Retinal pigment epithelial cell (primary cell): ENCODE measurements around the gene COMT.

Source experiments
- DNase-seq: peaks from one replicate; pipeline ENCODE4 v3.0.0-alpha.2; 2010; ENCODE audit warnings: low read depth
- H3K4me3 ChIP-seq: 2 replicates; pipeline ENCODE4 v1.5.1; 2011; ENCODE audit warnings: mild to moderate bottlenecking, low read length, control low read depth, moderate library complexity
- TF ChIP-seq, protein P1 (sequence below): conservative IDR thresholded peaks from 2 replicates; pipeline ENCODE4 v1.5.1; 2011; ENCODE audit warnings: low read depth, low read length, control low read depth, inconsistent platforms

Gene COMT

DNA sequence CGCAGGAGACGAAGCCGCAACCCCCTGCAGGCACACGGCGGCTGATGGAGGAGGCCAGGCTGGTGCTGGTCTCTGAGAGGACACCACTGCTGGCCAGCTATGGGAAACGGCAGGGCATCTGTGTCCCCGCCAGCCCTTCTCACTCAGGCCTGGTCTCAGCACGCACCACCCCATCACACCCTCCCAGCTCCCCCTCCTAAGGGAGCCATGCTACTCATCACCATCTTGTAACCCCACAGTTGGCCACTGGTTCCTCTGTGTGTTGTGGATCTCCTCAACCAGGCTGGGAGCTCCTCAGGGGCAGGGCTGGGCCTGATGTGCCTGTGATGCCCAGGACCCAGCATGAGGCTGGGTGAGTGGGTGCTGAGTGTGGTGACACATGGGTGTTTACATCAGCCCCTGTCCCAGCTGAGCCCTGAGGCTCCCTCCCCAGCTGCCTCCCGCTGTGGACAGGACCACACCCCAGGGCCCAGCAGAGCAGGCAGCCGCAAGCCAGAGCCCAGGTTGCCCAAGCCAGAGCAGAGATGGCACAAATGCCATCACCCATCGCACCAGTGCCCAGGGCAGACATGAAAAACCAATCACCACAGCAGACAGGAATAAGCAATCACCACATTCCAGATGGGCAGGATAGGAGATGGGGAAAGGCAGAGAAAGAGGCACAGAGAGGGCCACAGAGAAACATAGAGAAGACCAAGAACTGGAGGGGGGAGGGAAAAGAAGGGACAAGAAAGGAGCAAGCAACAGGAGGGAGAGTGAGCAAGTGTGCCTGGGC lies 66.8 kb downstream of the COMT start:
- DNase-seq = no peak
- H3K4me3 ChIP-seq = no peak overlapping the region
- TF ChIP-seq, protein P1, sequence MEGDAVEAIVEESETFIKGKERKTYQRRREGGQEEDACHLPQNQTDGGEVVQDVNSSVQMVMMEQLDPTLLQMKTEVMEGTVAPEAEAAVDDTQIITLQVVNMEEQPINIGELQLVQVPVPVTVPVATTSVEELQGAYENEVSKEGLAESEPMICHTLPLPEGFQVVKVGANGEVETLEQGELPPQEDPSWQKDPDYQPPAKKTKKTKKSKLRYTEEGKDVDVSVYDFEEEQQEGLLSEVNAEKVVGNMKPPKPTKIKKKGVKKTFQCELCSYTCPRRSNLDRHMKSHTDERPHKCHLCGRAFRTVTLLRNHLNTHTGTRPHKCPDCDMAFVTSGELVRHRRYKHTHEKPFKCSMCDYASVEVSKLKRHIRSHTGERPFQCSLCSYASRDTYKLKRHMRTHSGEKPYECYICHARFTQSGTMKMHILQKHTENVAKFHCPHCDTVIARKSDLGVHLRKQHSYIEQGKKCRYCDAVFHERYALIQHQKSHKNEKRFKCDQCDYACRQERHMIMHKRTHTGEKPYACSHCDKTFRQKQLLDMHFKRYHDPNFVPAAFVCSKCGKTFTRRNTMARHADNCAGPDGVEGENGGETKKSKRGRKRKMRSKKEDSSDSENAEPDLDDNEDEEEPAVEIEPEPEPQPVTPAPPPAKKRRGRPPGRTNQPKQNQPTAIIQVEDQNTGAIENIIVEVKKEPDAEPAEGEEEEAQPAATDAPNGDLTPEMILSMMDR = no peak

DNA sequence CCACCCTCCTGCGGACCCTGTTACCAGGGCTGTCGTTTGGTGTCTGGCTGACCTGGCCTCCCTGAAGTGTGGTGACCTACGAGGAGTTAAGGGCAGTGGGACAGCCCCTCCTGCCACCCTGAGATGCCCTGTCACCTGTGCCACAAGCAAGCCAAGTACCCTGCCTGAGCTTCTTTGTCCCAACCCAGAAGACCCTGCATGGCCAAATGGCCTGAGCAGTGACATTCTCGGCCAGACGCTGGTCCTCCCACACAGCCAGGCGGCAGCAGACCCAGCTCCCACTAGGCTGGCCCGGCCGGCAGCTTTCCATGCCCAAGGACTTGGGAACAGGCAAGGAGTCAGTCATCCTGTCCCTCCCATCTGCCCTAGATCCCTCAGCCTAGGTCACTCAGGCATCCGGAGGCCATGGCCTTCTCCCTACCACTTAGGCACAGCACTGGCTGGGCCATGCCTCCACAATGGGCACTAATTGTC lies 67.5 kb downstream of the COMT start:
- TF ChIP-seq, protein P1 = no peak
- DNase-seq = no peak
- no peak overlapping the region for H3K4me3 ChIP-seq

DNA sequence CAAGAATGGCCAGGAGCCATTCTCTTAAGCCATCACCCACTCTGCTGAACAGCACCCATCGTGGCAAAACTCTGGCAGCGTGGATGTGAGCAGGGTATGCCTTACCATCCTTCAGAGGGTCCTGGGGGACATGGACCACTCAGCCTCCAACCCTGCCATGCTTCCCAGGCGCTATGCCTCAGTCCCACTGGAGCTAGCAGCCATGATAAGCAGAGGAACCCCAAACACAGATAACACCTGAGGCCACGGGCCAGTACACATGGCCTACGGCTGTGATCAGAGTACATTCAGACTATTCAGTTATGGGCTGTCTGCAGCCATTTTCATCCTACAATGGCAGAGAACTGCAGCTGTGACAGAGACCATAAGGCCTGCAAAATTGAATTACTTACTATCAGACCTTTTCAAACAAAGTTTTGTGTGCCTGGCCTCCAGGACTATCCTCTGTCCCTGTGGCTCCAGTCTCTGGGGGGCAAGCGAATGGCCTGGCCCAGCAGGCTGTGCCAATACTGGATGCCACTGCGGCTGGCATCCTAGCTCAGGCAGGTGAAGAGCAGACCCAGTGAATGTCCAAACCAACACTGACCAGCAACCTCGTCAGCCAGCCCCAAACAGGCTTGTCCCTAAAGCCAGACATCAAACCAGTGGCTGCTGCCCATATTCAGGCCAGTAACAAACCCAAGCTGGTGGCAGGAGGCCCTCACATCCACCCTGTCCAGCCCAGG lies 68.2 kb downstream of the COMT start:
- TF ChIP-seq, protein P1 = no peak
- no peak for DNase-seq
- no peak overlapping the region for H3K4me3 ChIP-seq

DNA sequence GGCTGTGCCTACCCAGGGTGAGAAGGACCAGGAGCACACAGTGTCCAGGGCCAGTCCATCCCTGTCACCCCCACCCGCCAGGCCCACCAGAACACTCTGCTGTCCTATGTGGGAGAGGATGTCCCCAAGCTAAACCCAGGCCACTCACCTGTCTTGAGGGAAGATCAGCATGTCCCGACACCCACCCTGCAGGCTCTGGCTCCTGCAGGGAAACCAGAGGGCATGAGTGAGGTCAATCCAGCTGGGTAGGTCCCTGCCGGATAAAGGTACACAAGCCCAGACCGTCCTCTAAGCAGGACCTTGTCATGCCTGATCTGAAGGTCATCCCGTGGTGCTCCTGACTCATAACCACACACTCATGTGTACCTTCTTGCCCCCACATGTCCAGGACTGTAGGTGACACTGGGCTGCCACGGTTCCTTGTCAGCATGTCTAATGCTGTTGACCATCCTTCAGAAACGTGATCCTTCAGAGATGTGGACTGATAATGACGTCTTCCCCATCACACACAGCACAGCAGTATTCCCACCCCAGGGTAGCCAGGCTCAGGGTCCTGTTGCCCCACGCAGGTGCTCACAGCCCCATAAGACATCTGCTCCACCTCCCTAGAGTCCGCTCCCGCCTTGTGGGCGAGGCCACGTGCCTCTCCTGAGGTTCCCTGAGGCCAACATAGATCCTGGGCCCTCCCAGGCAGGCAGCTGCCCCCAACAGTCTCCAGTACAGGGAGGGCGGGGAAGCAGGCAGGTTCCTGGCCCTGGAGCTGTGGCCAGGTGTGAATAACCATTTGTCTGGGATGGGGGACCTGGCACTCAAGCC lies 68.9 kb downstream of the COMT start:
- no peak for DNase-seq
- no peak overlapping the region for H3K4me3 ChIP-seq
- TF ChIP-seq, protein P1 = no peak

DNA sequence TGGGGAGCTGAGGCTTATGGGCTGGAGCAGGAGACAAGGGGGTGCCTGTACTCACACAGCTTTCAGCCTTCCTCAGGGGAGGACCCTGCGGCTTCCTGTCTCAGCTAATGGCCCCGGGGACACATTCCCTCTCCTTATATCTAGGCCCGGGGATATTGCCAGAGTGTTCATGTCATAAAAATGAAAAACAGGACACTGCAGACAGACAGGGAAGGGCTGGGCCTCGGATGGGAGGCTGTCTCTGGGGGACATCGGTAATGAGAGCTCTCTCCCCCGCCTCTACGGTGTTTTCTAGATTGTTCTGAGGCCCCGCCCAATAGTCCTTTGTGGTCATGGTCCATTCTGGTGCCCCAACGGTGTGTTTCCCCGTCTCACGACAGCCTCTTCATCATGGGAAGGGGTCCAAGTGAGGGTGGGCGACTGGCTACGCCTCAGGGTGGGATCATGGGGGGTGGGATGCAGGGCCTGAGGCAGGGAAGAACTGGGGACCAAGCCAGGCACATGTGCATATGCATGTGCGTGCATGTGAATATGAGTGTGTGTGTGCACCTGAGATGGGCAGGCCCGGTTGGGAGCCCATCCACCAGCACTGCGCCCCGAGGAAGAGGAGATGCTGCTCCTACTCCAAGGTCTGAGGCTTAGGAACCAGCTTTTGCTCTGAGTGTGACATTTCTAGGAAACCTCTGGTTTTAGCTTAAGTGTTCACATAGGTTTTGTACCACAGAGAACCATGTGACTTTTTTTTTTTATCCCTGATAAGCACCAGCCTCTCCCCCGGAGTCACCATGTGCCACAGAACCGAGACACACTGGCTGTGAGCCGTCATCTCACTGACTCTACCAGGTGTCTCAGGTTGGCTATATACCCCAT lies 69.8 kb downstream of the COMT start:
- no peak for DNase-seq
- H3K4me3 ChIP-seq = no peak overlapping the region
- TF ChIP-seq, protein P1 = no peak

DNA sequence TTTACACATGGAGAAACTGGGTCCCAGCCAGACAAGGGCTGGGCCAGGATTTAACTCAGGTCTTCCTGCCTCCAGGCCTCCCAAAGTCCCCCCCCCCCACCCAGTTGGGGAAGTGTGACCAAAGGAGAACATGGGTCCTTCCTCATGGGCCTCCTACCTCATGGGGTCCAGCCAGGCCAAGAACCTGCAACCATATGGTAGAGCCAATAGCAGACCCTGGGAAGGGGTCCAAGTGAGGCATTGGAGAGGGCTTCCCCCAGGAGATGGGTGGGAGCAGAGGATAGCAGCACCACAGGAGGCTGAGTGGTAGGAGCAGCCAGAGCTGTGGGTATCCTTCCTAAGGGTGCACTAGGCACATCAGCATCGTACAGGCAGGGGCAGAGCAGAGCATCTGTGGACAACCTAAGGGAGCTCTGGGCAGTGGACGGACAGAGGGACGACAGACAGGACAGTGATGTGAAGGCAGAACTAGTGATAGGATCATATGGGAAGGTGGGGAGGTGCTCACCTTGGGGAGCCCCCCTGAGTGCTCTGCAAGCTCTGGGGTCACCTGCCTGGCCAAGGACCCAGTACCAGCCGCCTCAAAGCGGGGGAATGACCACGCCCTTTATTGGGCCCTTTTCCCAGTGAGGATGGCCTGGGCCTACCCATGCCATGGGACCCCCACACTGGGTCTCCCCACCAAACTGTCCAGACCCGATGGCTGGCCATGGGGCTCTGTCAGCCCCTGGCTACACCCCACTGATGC lies 70.6 kb downstream of the COMT start:
- no peak for DNase-seq
- TF ChIP-seq, protein P1 = no peak
- H3K4me3 ChIP-seq = no peak overlapping the region
